HCT116 (cell line): ENCODE data around the gene CALD1.

ENCODE experiments used
- CTCF ChIP-seq, 3 experiments: fragments of 200-600 bp in 1 of 3; sonication (generic) in 1 of 3; IDR thresholded peaks in 2 of 3; conservative IDR thresholded peaks in 1 of 3; 2 replicates each; pipeline ENCODE4 v1.5.1; 2012 to 2017; ENCODE audit warnings: low read depth in 2 of 3, low read length in 2 of 3, antibody characterized with exemption in 1 of 3, borderline replicate concordance in 1 of 3, control low read depth in 1 of 3, mild to moderate bottlenecking in 1 of 3, mixed read lengths in 1 of 3, mixed run types in 1 of 3, moderate library complexity in 1 of 3; ENCODE audit not compliant: insufficient read depth in 1 of 3
- EZH2phosphoT487 ChIP-seq: fragments of 200-600 bp; IDR thresholded peaks from 2 replicates; pipeline ENCODE4 v1.6.1; 2018; ENCODE audit warnings: antibody characterized with exemption, borderline replicate concordance

DNA sequence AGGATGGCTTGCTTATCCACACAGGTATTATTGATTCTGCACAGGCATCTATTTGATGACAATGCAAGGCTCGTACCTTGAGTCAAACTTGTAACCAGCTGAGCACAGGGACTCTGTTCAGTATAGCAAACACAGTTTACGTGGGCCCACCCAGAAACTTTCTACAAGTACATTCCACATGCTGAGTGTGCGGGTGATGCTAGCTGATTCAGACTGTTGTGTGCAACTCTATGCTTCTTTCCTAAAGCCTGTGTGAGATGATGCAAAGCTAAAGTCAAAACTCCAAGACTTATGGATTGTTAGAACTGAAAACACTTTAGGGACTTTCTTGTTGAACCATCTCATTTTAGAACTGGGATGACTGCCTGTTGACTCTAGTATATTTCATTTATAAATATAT is 21.5 kb upstream of the CALD1 start:
- TF ChIP-seq EZH2phosphoT487 = no peak
- no peak for TF ChIP-seq CTCF (IDR thresholded peaks at IDR 0.05 in 2 of 3, conservative IDR thresholded peaks at IDR 0.05 in 1 of 3; ENCODE audit: borderline replicate concordance in 1 of 3, insufficient read depth in 1 of 3, low read depth in 2 of 3, low read length in 2 of 3)
